GM21529 (cell line): ENCODE measurements around the gene CLEC19A.

Experiments
- ATAC-seq: cut with Tn5 transposase; IDR thresholded peaks from one replicate; pipeline ENCODE4 v1.9.1; 2021; ENCODE audit not compliant: unreplicated experiment

CLEC19A gene

GRCh38 chr16:19285431-19285830 lies at the start of gene CLEC19A:
Gene CLEC19A (plus strand): TSS chr16:19285731. CDS start chr16:19285852, 121 bp downstream.
- no peak for ATAC-seq

- ATAC-seq: no peak
Observed at GRCh38 chr16:19235886-19236285, 49.6 kb upstream of the CLEC19A start.

GRCh38 chr16:19236561-19237209 lies 48.8 kb upstream of the CLEC19A start:
- ATAC-seq: no peak

GRCh38 chr16:19238406-19238805 lies 47.1 kb upstream of the CLEC19A start:
- ATAC-seq: no peak

- ATAC-seq: no peak
Observed at GRCh38 chr16:19239511-19240155, 45.9 kb upstream of the CLEC19A start.

GRCh38 chr16:19240494-19240893 lies 45.0 kb upstream of the CLEC19A start:
- no peak for ATAC-seq

GRCh38 chr16:19241512-19241911 lies 44.0 kb upstream of the CLEC19A start:
- ATAC-seq: no peak

GRCh38 chr16:19242186-19242585 lies 43.3 kb upstream of the CLEC19A start:
- ATAC-seq: no peak

GRCh38 chr16:19242987-19243575 lies 42.5 kb upstream of the CLEC19A start:
- ATAC-seq: no peak

GRCh38 chr16:19245326-19245925 lies 40.1 kb upstream of the CLEC19A start:
- no peak for ATAC-seq

- ATAC-seq: no peak
Observed at GRCh38 chr16:19252904-19253303, 32.6 kb upstream of the CLEC19A start.

GRCh38 chr16:19254611-19255010 lies 30.9 kb upstream of the CLEC19A start:
- ATAC-seq: no peak

GRCh38 chr16:19264123-19264673 lies 21.3 kb upstream of the CLEC19A start:
- no peak for ATAC-seq

- no peak for ATAC-seq
Observed at GRCh38 chr16:19265380-19265930, 20.1 kb upstream of the CLEC19A start.

GRCh38 chr16:19266774-19267173 lies 18.8 kb upstream of the CLEC19A start:
- ATAC-seq: no peak

GRCh38 chr16:19269098-19269497 lies 16.4 kb upstream of the CLEC19A start:
- ATAC-seq: no peak

GRCh38 chr16:19274165-19274797 lies 11.2 kb upstream of the CLEC19A start:
- ATAC-seq: no peak

GRCh38 chr16:19278403-19278802 lies 7.1 kb upstream of the CLEC19A start:
- ATAC-seq: no peak

- no peak for ATAC-seq
Observed at GRCh38 chr16:19281246-19281645, 4.3 kb upstream of the CLEC19A start.

- no peak for ATAC-seq
Observed at GRCh38 chr16:19282101-19282500, 3.4 kb upstream of the CLEC19A start.

GRCh38 chr16:19283637-19284036 lies 1.9 kb upstream of the CLEC19A start:
- ATAC-seq: no peak
